ENCODE results near the gene FUT8. TPM values are rescaled to one million over a fixed set of nuclear protein-coding genes. Genes with fewer than 3 reads are reported as not detected.
A peak's percentile ranks its signal among the peaks of the same experiment; 100 is the strongest.

FUT8 gene
- total and polyA plus RNA-seq, 2 of the 8 experiments (the other 6 are each of a cell fraction or from before 2014, with no cell fraction given), result 10.5 to 25.1 TPM

DNA sequence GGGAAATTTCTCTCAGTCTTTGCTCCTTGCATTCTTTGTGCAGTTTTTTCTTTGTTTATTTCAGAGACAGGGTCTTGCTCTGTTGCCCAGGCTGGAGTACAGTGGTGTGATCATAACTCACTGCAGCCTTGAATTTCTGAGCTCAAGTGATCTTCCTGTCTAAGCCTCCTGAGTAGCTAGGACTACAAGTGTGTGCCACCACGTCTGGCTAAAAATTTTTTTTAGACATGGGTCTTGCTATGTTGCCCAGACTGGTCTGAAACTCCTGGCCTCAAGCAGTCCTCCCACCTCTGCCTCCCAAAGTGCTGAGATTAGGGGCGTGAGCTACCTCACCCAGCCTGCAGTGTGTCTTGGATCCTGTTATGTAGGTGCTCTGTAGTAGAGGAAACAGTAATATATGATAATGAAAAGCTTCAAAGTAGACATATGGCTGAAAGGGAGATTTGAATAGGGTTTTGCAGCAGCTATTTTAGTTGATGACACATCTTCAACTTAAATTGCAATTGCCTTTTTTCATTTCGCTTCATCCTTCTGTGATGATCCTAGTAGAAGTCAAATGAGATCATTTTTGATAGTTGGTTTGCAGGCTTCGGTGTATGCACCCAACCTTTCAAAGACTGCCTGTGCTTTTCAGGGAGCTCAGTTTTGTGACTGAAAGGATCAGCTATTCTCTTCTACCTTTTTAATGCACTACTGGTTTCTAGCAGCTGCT, 75.4 kb downstream of the FUT8 start:
- Histone ChIP-seq H3K4me3 (ENCODE audit: extremely low read depth in 1 of 4, insufficient read depth in 2 of 4, low read depth in 3 of 4, low read length in 4 of 4) (no peak overlapping the region), H3K4me2 (ENCODE audit: insufficient read depth in 1 of 2, low read depth in 2 of 2, low read length in 2 of 2) (peak overlapping the region in 1 of 2 experiments; percentile 26; a peak in 1 of 4 replicates)
- POLR2A ChIA-PET (ENCODE audit: partially characterized antibody), result no interaction called here

More for the DNA sequence above, 75.4 kb downstream of the FUT8 start:
- H3K23ac ChIP-seq (ENCODE audit: insufficient read length), result no peak overlapping the region
- no peaks in the 10 kb centered on the region for H3K36me3 ChIP-seq (ENCODE audit: control insufficient read depth in 2 of 4, insufficient read depth in 4 of 4, low read length in 3 of 4)
- no peak overlapping the region for H3K56ac ChIP-seq (replicated peaks; ENCODE audit: insufficient read length, low read depth, low read length)
- H3K79me2 ChIP-seq (ENCODE audit: control insufficient read depth in 1 of 2, insufficient read depth in 2 of 2, low read length in 2 of 2), result 0 out of 4 replicates have a peak, but pooled peaks cover 0 to 3% of the 10 kb centered on the region in 2 experiments
- no peaks in the 10 kb centered on the region for H3K27me3 ChIP-seq (replicated peaks in 1 of 4; ENCODE audit: control insufficient read depth in 3 of 4, extremely low read depth in 1 of 4, insufficient read depth in 3 of 4, low read length in 3 of 4)
- no peak overlapping the region for H2BK5ac ChIP-seq (ENCODE audit: low read depth, low read length)
- no peak overlapping the region for H2BK12ac ChIP-seq (ENCODE audit: low read depth, low read length)
- H2BK15ac ChIP-seq (ENCODE audit: low read length), result no peak overlapping the region
- H4K8ac ChIP-seq (ENCODE audit: extremely low read depth, insufficient read depth, low read length), result no peak overlapping the region
- no peak overlapping the region for H4K91ac ChIP-seq (replicated peaks; ENCODE audit: insufficient read length, low read length)
- H3K14ac ChIP-seq (ENCODE audit: insufficient read length), result no peak overlapping the region
- FAIRE-seq (no peak), DNase-seq (ENCODE audit: low read depth in 1 of 2, low spot score in 2 of 2) (no peak)
- H3K79me1 ChIP-seq (ENCODE audit: low read depth, low read length), result no peaks in the 10 kb centered on the region
- H3K27ac ChIP-seq (ENCODE audit: low read depth, low read length), result no peak overlapping the region
- no peaks in the 10 kb centered on the region for H4K20me1 ChIP-seq (replicated peaks in 1 of 2; ENCODE audit: control insufficient read depth in 1 of 2, insufficient read depth in 2 of 2, low read length in 2 of 2)
- H4K5ac ChIP-seq (ENCODE audit: insufficient read length, low read depth, low read length), result no peak overlapping the region
- no peak overlapping the region for H2AK5ac ChIP-seq (ENCODE audit: low read depth, low read length)
- peaks cover 0 to 12% (median 3%) of the 10 kb centered on the region in 4 experiments; a peak in 4 of 7 replicates for H3K4me1 ChIP-seq (replicated peaks in 1 of 4; ENCODE audit: control insufficient read depth in 3 of 4, insufficient read depth in 4 of 4, low read length in 3 of 4)
- no peak overlapping the region for H2BK20ac ChIP-seq (ENCODE audit: low read length)
- CTCF ChIA-PET (ENCODE audit: partially characterized antibody), result interaction anchor here (0.6 to 3.5 kb wide), 11 partner anchors 10 to 472 kb away, joined by 3 to 15 read pairs (median 3); no protein-coding TSS in a partner anchor
- no peak overlapping the region for H3K4ac ChIP-seq (replicated peaks; ENCODE audit: insufficient read length, low read depth, low read length)
- no peak overlapping the region for H2AFZ ChIP-seq (ENCODE audit: low read length)
- TF ChIP-seq SUZ12 (IDR thresholded peaks at IDR 0.05; ENCODE audit: low read length) (no peak), HDAC2 (IDR thresholded peaks at IDR 0.05; ENCODE audit: borderline replicate concordance in 1 of 2, low read depth in 2 of 2, low read length in 2 of 2) (0 out of 4 replicates have a peak, but pooled peaks of 1 of the 2 experiments have one; percentile 22), EP300 (IDR thresholded peaks at IDR 0.05; ENCODE audit: borderline replicate concordance in 1 of 2, low read depth in 2 of 2, low read length in 2 of 2) (no peak), KDM1A (IDR thresholded peaks at IDR 0.05; ENCODE audit: borderline replicate concordance, low read length) (peak; percentile 45; the same call in 1 of the 2 replicates)
- H3K9ac ChIP-seq (replicated peaks in 1 of 4; ENCODE audit: extremely low read depth in 1 of 4, low read depth in 3 of 4, low read length in 3 of 4), result no peak overlapping the region
- no peak overlapping the region for H2BK120ac ChIP-seq (replicated peaks; ENCODE audit: low read depth, low read length)
- 78% methylated on average over 4 of the region's 4 CpGs; no CpG with 5 or more reads in 1 of the 2 experiments for WGBS, 2 experiments (ENCODE audit: extremely low coverage in 1 of 2, insufficient coverage in 1 of 2, insufficient read length in 1 of 2, insufficient replicate concordance in 2 of 2, low coverage in 1 of 2, low lambda C conversion rate in 2 of 2, missing lambda C conversion rate in 1 of 2)
- no peaks in the 10 kb centered on the region for H3K23me2 ChIP-seq (ENCODE audit: low read depth, low read length)
- H3K9me3 ChIP-seq (ENCODE audit: insufficient read depth in 2 of 2, low read depth in 1 of 2, low read length in 1 of 2), result no peaks in the 10 kb centered on the region
- no peak overlapping the region for H3K18ac ChIP-seq (ENCODE audit: extremely low read depth, low read length)

Data from H1 (cell line).